ENCODE data around the gene C11orf24.
"Not testable (repeated sequence)": the region's sequence is repeated elsewhere in the genome, so short reads cannot be mapped to it uniquely, and the experiment has no call there.

The C11orf24 gene

DNA sequence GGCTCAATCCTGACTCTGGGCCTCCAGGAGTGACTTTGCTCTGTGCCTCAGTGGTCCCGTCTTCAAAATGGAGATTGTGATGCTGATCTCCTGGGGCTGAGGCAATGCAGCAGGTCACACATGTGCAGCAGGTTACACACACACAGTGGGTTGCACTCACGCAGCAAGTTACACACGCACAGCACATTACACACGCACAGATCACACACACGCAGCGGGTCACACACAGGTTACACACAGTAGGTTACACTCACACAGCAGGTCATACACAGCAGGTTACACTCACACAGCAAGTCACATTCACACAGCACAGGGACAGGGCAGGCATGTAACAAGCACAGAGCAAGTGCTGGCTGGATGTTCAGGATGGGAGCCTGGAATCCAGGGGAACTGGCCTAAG lies 11.3 kb downstream of the C11orf24 start:
- Histone ChIP-seq H3K36me3 (ENCODE audit: control insufficient read depth, insufficient read depth, low read length) (peaks cover 15% of the 10 kb centered on the region), H3K4me3 (ENCODE audit: low read length) (no peak overlapping the region), H3K9me3 (ENCODE audit: control insufficient read depth, insufficient read depth, low read length) (no peaks in the 10 kb centered on the region), H3K4me1 (ENCODE audit: control insufficient read depth, insufficient read depth, low read length) (peaks cover 1% of the 10 kb centered on the region), H3K27ac (ENCODE audit: low read length) (no peak overlapping the region), H3K27me3 (ENCODE audit: control insufficient read depth, insufficient read depth, low read length) (no peaks in the 10 kb centered on the region)
- DNase-seq (ENCODE audit: low read depth, low spot score) = no peak
- no CpG with 5 or more reads among the region's 6 CpGs for WGBS (ENCODE audit: insufficient coverage, insufficient read length)

DNA sequence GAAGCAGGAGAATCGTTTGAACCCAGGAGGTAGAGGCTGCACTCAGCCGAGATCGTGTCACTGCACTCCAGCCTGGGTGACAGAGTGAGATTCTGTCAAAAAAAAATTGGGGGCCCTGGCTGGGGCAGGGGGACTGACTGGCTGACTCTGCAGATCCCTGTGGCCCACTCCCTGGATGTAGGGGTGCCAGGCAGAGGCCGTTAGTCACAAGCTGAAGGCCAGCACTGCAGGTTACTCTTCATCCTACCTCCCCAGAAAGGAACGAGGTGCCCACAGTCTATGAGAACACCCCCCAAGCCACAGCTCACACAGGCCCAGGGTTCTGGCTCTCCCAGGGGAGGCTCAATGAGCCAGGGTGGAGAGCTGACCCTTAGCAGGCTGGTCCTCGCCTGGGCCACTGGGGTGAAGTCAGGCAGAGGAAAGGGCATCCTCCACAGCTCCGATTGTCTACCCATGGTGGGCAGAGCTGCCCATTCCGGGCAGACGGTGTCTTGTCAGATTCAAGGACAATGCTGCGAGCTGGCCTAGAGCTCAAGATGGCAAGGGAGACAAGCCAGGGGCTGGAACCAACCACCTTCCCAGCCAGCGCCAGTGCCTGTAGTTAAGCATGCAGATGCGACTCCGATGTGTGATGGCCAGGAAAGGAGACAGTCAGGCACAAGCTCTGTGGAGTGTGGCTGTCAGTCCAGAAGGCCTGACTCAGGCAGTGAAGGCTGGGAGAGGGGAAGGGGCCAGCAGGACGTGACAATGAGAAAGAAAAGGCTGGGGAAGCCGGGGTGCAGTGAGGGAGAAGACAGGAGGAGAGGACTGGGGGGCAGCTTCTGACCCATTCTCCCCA lies 12.4 kb downstream of the C11orf24 start:
- Histone ChIP-seq H3K4me3 (ENCODE audit: low read length) (no peak overlapping the region), H3K9me3 (ENCODE audit: control insufficient read depth, insufficient read depth, low read length) (no peaks in the 10 kb centered on the region), H3K27ac (ENCODE audit: low read length) (no peak overlapping the region), H3K4me1 (ENCODE audit: control insufficient read depth, insufficient read depth, low read length) (peaks cover 1% of the 10 kb centered on the region), H3K36me3 (ENCODE audit: control insufficient read depth, insufficient read depth, low read length) (peaks cover 15% of the 10 kb centered on the region), H3K27me3 (ENCODE audit: control insufficient read depth, insufficient read depth, low read length) (no peaks in the 10 kb centered on the region)
- no CpG with 5 or more reads among the region's 15 CpGs for WGBS (ENCODE audit: insufficient coverage, insufficient read length)
- DNase-seq (ENCODE audit: low read depth, low spot score) = no peak

DNA sequence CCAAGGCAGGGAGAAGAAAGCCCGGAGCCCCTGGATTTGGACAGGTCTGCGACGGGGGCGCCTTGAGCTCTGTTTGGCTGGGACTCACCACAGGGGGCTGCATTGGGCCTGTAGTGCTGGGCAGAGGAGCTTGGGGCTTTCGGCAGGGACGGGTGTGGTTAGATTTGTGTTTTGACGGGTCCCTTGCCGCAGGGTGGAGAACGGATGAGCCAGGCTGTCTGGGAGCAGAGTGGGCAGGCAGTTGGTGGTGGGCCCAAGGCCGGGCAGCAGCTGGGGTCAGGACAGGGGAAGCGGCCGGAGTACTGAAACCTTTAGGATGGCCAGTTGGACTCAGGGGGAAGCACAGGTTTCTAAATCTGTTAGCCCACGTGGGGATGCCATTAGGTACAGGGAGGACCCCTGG lies 13.4 kb downstream of the C11orf24 start:
- H3K27me3 ChIP-seq (ENCODE audit: control insufficient read depth, insufficient read depth, low read length) = no peaks in the 10 kb centered on the region
- H3K27ac ChIP-seq (ENCODE audit: low read length) = no peak overlapping the region
- no CpG with 5 or more reads among the region's 13 CpGs for WGBS (ENCODE audit: insufficient coverage, insufficient read length)
- no peak for DNase-seq (ENCODE audit: low read depth, low spot score)
- H3K4me3 ChIP-seq (ENCODE audit: low read length) = no peak overlapping the region
- peaks cover 1% of the 10 kb centered on the region for H3K4me1 ChIP-seq (ENCODE audit: control insufficient read depth, insufficient read depth, low read length)
- H3K36me3 ChIP-seq (ENCODE audit: control insufficient read depth, insufficient read depth, low read length) = peaks cover 13% of the 10 kb centered on the region
- no peaks in the 10 kb centered on the region for H3K9me3 ChIP-seq (ENCODE audit: control insufficient read depth, insufficient read depth, low read length)

DNA sequence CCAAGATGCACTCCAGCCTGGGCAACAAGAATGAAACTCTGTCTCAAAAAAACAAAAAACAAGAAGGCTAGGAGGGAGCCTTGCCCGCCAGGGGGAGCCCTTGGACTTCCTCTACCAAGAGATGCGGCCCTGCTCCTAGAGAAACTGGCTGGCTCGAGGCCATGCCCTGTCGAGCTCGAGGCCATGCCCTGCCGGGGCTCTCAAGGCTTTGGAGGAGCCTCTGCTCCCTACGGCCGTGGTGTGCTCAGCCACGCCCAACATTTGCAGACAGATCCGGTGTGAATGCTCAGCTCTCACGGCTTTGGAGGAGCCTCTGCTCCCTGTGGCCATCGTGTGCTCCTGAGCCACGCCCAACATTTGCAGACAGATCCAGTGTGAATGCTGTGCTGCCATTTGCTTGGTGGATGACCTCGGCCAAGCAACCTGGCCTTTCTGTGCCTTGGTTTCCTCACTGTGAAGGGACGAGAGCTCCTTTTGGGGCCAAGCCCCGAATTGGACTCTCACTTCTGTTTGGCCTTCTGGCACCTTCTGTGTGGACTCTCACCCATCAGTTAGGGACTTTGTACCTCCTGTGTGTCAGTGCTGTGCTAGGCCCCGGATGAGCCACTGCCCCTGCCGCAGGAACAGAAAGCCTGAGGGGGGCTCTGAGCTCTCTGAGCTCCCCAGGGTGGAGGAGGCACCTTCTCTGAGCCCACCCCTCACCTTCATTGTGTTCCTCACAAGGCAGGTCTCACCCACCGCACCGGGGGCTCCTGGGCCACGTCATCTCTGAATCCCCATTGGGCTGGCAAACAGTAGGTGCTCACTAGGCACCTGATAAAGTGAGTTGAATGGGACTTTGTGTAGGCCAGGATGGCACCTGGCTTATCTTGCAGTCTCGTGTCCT lies 14.1 kb downstream of the C11orf24 start:
- Histone ChIP-seq H3K4me1 (ENCODE audit: control insufficient read depth, insufficient read depth, low read length) (peaks cover 1% of the 10 kb centered on the region), H3K36me3 (ENCODE audit: control insufficient read depth, insufficient read depth, low read length) (peaks cover 12% of the 10 kb centered on the region), H3K4me3 (ENCODE audit: low read length) (no peak overlapping the region), H3K27ac (ENCODE audit: low read length) (no peak overlapping the region), H3K9me3 (ENCODE audit: control insufficient read depth, insufficient read depth, low read length) (no peaks in the 10 kb centered on the region), H3K27me3 (ENCODE audit: control insufficient read depth, insufficient read depth, low read length) (no peaks in the 10 kb centered on the region)
- peak; percentile 80 for DNase-seq (ENCODE audit: low read depth, low spot score)
- no CpG with 5 or more reads among the region's 22 CpGs for WGBS (ENCODE audit: insufficient coverage, insufficient read length)

DNA sequence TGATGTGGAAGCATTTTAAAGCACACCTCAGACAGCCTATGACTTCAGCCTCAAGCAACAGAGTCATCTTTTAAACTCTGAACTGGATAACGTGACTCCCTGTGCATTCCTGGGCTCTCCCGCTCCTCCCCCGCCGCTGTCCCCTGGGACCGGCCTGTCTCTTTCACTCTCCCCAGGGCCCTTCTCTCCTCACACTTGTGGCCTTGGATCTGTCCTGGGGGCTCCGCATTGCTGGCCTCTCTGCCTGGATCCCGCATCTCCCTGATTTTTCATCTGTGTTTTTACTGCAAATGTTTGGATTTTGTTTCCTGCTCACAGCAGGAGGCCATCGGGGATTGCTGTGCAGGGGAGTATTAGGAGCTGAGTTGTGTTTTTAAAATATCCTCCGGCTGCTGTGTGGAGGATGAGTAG lies 15.4 kb downstream of the C11orf24 start:
- DNase-seq (ENCODE audit: low read depth, low spot score) = no peak
- no peaks in the 10 kb centered on the region for H3K9me3 ChIP-seq (ENCODE audit: control insufficient read depth, insufficient read depth, low read length)
- H3K27me3 ChIP-seq (ENCODE audit: control insufficient read depth, insufficient read depth, low read length) = no peaks in the 10 kb centered on the region
- no peak overlapping the region for H3K27ac ChIP-seq (ENCODE audit: low read length)
- H3K4me1 ChIP-seq (ENCODE audit: control insufficient read depth, insufficient read depth, low read length) = peaks cover 1% of the 10 kb centered on the region
- WGBS (ENCODE audit: insufficient coverage, insufficient read length) = no CpG with 5 or more reads among the region's 9 CpGs
- H3K36me3 ChIP-seq (ENCODE audit: control insufficient read depth, insufficient read depth, low read length) = no peaks in the 10 kb centered on the region
- H3K4me3 ChIP-seq (ENCODE audit: low read length) = no peak overlapping the region

DNA sequence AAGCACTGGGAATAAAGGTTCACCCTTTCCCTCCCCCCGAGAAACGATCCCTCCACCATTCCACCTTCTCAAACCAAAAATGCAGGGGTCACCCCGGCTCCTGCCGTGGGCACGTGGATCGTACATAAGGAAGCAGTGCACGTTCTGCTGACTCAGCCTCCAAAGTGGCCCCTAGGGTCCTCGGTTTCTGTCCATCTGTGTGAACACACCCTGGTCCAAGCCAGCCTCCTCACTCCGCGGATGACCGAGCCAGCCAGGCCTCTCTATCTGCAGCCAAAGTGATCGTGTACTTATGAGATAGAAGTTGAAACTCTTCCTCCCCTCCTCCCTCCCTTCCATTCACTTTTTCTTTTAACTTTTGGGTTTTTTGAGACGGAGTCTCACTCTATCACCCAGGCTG lies 16.2 kb downstream of the C11orf24 start:
- H3K36me3 ChIP-seq (ENCODE audit: control insufficient read depth, insufficient read depth, low read length) = no peaks in the 10 kb centered on the region
- H3K27me3 ChIP-seq (ENCODE audit: control insufficient read depth, insufficient read depth, low read length) = no peaks in the 10 kb centered on the region
- H3K4me1 ChIP-seq (ENCODE audit: control insufficient read depth, insufficient read depth, low read length) = peaks cover 1% of the 10 kb centered on the region
- no peak for DNase-seq (ENCODE audit: low read depth, low spot score)
- WGBS (ENCODE audit: insufficient coverage, insufficient read length) = no CpG with 5 or more reads among the region's 13 CpGs
- no peak overlapping the region for H3K27ac ChIP-seq (ENCODE audit: low read length)
- no peak overlapping the region for H3K4me3 ChIP-seq (ENCODE audit: low read length)
- H3K9me3 ChIP-seq (ENCODE audit: control insufficient read depth, insufficient read depth, low read length) = no peaks in the 10 kb centered on the region

DNA sequence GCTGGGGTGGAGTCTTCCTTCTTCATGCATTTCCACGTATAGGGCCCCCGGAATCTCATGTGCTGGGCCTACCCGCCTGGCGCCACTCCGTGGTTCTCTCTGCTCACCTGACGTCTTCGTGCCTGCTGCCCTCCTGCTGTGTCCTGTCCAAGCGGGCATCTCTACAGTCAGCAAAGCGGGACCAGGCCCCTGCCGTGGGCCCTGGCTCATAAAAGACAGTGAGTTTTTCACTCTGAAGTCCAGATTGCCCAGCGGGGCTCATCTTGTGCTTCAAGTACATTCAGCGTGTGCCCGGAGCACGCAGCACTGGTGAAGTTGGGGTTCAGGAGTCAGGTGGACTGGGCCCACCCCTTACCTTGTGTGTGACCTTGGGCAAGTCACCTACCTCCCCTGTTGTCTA lies 17.4 kb downstream of the C11orf24 start:
- no CpG with 5 or more reads among the region's 14 CpGs for WGBS (ENCODE audit: insufficient coverage, insufficient read length)
- H3K4me1 ChIP-seq (ENCODE audit: control insufficient read depth, insufficient read depth, low read length) = peaks cover 1% of the 10 kb centered on the region
- no peaks in the 10 kb centered on the region for H3K36me3 ChIP-seq (ENCODE audit: control insufficient read depth, insufficient read depth, low read length)
- DNase-seq (ENCODE audit: low read depth, low spot score) = no peak
- H3K4me3 ChIP-seq (ENCODE audit: low read length) = no peak overlapping the region
- H3K9me3 ChIP-seq (ENCODE audit: control insufficient read depth, insufficient read depth, low read length) = no peaks in the 10 kb centered on the region
- no peaks in the 10 kb centered on the region for H3K27me3 ChIP-seq (ENCODE audit: control insufficient read depth, insufficient read depth, low read length)
- H3K27ac ChIP-seq (ENCODE audit: low read length) = no peak overlapping the region

DNA sequence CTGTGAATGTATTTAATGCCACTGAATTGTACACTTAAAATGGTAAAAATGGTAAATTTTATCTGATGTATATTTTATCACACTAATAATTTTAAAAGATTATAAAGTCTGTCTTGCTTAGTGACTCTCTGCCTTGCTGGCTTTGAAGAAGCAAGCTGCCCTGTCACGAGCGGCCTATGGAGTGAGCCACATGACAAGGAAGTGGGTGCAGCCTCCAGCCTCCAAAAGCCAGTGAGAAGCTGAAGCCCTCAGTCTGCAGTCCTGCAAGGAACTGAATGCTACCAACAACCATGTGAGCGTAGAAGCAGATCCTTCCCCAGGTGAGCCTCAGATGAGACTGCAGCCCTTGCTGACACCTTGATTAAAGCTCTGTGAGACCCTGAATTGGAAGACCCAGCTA lies 20.0 kb downstream of the C11orf24 start:
- H3K9me3 ChIP-seq (ENCODE audit: control insufficient read depth, insufficient read depth, low read length) = no peaks in the 10 kb centered on the region
- no CpG with 5 or more reads among the region's 3 CpGs for WGBS (ENCODE audit: insufficient coverage, insufficient read length)
- H3K4me3 ChIP-seq (ENCODE audit: low read length) = no peak overlapping the region
- H3K36me3 ChIP-seq (ENCODE audit: control insufficient read depth, insufficient read depth, low read length) = no peaks in the 10 kb centered on the region
- no peaks in the 10 kb centered on the region for H3K27me3 ChIP-seq (ENCODE audit: control insufficient read depth, insufficient read depth, low read length)
- no peak overlapping the region for H3K27ac ChIP-seq (ENCODE audit: low read length)
- H3K4me1 ChIP-seq (ENCODE audit: control insufficient read depth, insufficient read depth, low read length) = peaks cover 1% of the 10 kb centered on the region
- DNase-seq (ENCODE audit: low read depth, low spot score) = no peak

DNA sequence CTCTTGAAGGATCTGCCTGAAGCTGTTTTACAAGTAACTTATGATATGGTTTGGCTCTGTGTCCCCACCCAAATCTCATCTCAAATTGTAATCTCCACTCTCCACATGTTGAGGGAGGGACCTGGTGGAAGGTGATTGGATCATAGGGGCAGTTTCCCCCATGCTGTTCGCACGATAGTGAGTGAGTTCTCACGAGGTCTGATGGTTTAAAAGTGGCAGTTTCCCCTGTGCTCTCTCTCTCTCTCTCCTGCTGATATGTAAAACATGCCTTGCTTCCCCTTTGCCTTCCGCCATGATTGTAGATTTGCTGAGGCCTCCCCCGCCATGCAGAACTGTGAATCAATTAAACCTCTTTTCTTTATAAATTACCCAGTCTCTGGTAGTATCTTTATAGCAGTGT lies 26.9 kb downstream of the C11orf24 start:
- H3K4me3 ChIP-seq (ENCODE audit: low read length); H3K27me3 ChIP-seq (ENCODE audit: control insufficient read depth, insufficient read depth, low read length); H3K9me3 ChIP-seq (ENCODE audit: control insufficient read depth, insufficient read depth, low read length); DNase-seq (ENCODE audit: low read depth, low spot score); H3K27ac ChIP-seq (ENCODE audit: low read length); H3K36me3 ChIP-seq (ENCODE audit: control insufficient read depth, insufficient read depth, low read length); H3K4me1 ChIP-seq (ENCODE audit: control insufficient read depth, insufficient read depth, low read length): not testable (repeated sequence)
- WGBS (ENCODE audit: insufficient coverage, insufficient read length) = no CpG with 5 or more reads among the region's 5 CpGs

DNA sequence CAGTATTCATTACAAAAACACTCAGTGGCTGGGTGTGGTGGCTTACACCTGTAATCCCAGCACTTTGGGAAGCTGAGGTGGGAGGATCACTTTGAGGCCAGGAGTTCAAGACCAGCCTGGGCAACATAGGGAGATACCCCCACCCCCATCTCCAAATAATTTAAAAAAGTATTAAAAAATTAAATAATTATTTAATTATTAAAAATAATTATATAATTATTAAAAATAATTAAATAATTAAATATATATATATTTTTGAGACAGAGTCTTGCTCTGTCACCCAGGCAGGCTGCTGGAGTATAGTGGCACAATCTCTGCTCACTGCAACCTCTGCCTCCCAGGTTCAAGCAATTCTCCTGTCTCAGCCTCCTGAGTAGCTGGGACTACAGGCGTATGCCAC lies 27.9 kb downstream of the C11orf24 start:
- H3K4me1 ChIP-seq (ENCODE audit: control insufficient read depth, insufficient read depth, low read length); H3K4me3 ChIP-seq (ENCODE audit: low read length): not testable (repeated sequence)
- no CpG with 5 or more reads among the region's 1 CpG for WGBS (ENCODE audit: insufficient coverage, insufficient read length)

More for the DNA sequence above, 27.9 kb downstream of the C11orf24 start:
- DNase-seq (ENCODE audit: low read depth, low spot score); H3K27me3 ChIP-seq (ENCODE audit: control insufficient read depth, insufficient read depth, low read length); H3K27ac ChIP-seq (ENCODE audit: low read length); H3K36me3 ChIP-seq (ENCODE audit: control insufficient read depth, insufficient read depth, low read length); H3K9me3 ChIP-seq (ENCODE audit: control insufficient read depth, insufficient read depth, low read length): not testable (repeated sequence)
